Activated CD8-positive, alpha-beta memory T cell treated with anti-CD3 and anti-CD28 coated beads, Interleukin-2, amount 10 ng/mL, durations not matched to agents 7 days and 5 days (primary cell): Measurements from ENCODE around the gene LBHD1. TPM values are rescaled to one million over a fixed set of nuclear protein-coding genes. Genes with fewer than 3 reads are reported as not detected.
"Not testable (repeated sequence)": the region's sequence is repeated elsewhere in the genome, so short reads cannot be mapped to it uniquely, and the experiment has no call there.

Experiments
- ATAC-seq: fragments of 150-1000 bp; cut with Tn5 transposase; one replicate; pipeline ENCODE4 v1.10.0; 2021; ENCODE audit warnings: moderate library complexity
- CTCF ChIA-PET: fragments of 350-600 bp; sonication (Branson Sonifier 250); formaldehyde crosslinking; loops from one replicate; lab custom pipeline; 2021; ENCODE audit warnings: antibody characterized with exemption; lab: Charles Lee
- DNase-seq: peaks from one replicate; pipeline ENCODE4 v3.0.0-alpha.2; 2020
- H3K27ac Mint-ChIP-seq: one replicate; pipeline ENCODE4 v1.8.0; 2021; ENCODE audit warnings: mild to moderate bottlenecking, mixed read lengths
- H3K27me3 Mint-ChIP-seq: one replicate; pipeline ENCODE4 v1.8.0; 2021; ENCODE audit warnings: mixed read lengths
- H3K36me3 Mint-ChIP-seq: one replicate; pipeline ENCODE4 v1.8.0; 2021; ENCODE audit warnings: mild to moderate bottlenecking, mixed read lengths
- H3K4me1 Mint-ChIP-seq: one replicate; pipeline ENCODE4 v1.8.0; 2021; ENCODE audit warnings: mixed read lengths
- H3K4me3 Mint-ChIP-seq: one replicate; pipeline ENCODE4 v1.8.0; 2021; ENCODE audit warnings: mild to moderate bottlenecking, moderate library complexity, mixed read lengths
- H3K9me3 Mint-ChIP-seq: one replicate; pipeline ENCODE4 v1.8.0; 2022; ENCODE audit warnings: low read depth, mixed read lengths
- total RNA-seq, 2 experiments: library from RNA; stranded (reverse); gene quantifications; one replicate each; pipeline ENCODE4 v1.2.3, GENCODE V29; 2021

LBHD1 gene
- total RNA-seq, 2 experiments from 2014 or later: 17.7 to 27.5 TPM

DNA sequence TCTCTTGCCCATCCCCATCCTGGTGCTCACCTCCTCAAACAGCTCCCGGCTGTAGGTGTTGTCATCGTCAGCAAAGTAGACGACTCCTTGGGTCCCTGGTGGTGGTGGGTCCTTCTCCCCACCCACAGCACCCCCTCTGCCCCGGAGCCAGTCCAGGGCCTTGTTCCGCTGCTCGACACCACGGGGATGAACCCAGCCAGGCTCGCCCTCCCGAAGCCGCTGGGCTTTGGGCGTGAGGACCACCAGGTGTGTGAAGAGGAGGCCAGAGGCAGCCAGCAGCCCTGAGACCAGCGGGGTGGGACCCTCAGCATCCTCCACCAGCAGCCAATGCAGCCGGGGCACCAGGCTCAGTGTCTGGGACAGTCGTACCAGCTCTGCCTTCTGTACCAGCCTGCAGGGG is 55.1 kb downstream of the LBHD1 start:
- not testable (repeated sequence) for H3K9me3 Mint-ChIP-seq, H3K27ac Mint-ChIP-seq, DNase-seq, ATAC-seq, H3K27me3 Mint-ChIP-seq, H3K4me3 Mint-ChIP-seq
- Mint-ChIP-seq H3K36me3 (peaks cover 18% of the 10 kb centered on the region), H3K4me1 (peaks cover 29% of the 10 kb centered on the region)
- CTCF ChIA-PET: interaction anchor here (0.6 to 1.7 kb wide), 2 partner anchors 15 to 48 kb away, joined by 3 to 5 read pairs; partner anchors contain the start of genes C11orf98, CSKMT and MTA2

DNA sequence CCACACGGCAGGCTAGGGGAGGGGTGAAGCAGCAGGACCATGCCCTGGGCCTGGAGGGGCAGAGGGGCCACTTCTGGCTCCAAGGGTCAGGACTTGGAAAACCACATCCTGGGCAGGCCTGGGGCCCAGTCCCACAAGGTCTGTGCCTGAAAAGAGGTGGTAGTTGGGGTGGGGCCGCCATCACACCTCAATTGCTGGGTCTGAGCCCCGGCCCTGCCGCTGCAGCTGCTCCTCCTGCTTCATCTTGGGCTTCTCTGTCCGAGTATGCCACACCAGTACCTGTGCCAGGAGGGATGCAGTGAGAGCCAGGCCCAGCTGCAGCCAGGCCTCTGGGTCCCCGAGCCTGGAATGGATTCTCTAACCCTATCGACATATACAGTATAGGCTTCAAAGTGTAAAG is 56.5 kb downstream of the LBHD1 start:
- H3K36me3 Mint-ChIP-seq: peaks cover 14% of the 10 kb centered on the region
- H3K27me3 Mint-ChIP-seq: no peaks in the 10 kb centered on the region
- peaks cover 36% of the 10 kb centered on the region for H3K4me1 Mint-ChIP-seq
- H3K4me3 Mint-ChIP-seq: no peak overlapping the region
- no peak overlapping the region for H3K27ac Mint-ChIP-seq
- no peak for ATAC-seq
- CTCF ChIA-PET: no interaction called here
- no peak for DNase-seq
- no peaks in the 10 kb centered on the region for H3K9me3 Mint-ChIP-seq

- no peak overlapping the region for H3K4me3 Mint-ChIP-seq
- H3K4me1 Mint-ChIP-seq: peaks cover 39% of the 10 kb centered on the region
- CTCF ChIA-PET: interaction anchor here (1.7 kb wide), 2 partner anchors 12 to 80 kb away, joined by 4 to 5 read pairs; partner anchors contain the start of gene MTA2
These were observed 57.8 kb downstream of the LBHD1 start for GRCh38 chr11:62614275-62614674.

GRCh38 chr11:62613291-62613778 is 58.7 kb downstream of the LBHD1 start:
- H3K4me3 Mint-ChIP-seq: no peak overlapping the region
- peaks cover 42% of the 10 kb centered on the region for H3K4me1 Mint-ChIP-seq
- peaks cover 15% of the 10 kb centered on the region for H3K36me3 Mint-ChIP-seq
- H3K9me3 Mint-ChIP-seq: no peaks in the 10 kb centered on the region
- ATAC-seq: no peak
- DNase-seq: no peak
- peak overlapping the region; percentile 64 for H3K27ac Mint-ChIP-seq
- CTCF ChIA-PET: interaction anchor here (1.0 to 4.2 kb wide), 6 partner anchors 8 to 189 kb away, joined by 3 to 36 read pairs (median 4); partner anchors contain the start of genes B3GAT3 and MTA2
- no peaks in the 10 kb centered on the region for H3K27me3 Mint-ChIP-seq

More at GRCh38 chr11:62614275-62614674, 57.8 kb downstream of the LBHD1 start:
- Mint-ChIP-seq H3K9me3 (no peaks in the 10 kb centered on the region), H3K27ac (peak overlapping the region; percentile 77), H3K36me3 (peaks cover 16% of the 10 kb centered on the region), H3K27me3 (no peaks in the 10 kb centered on the region)
- DNase-seq (no peak), ATAC-seq (no peak)

Other genes with a start within 250 kb of the LBHD1 start
- 100 to 1,000 TPM; 180 to 390 TPM for gene AHNAK, start 125.5 kb downstream of the LBHD1 start, total RNA-seq
- 1,000 to 10,000 TPM in 1 of 2 experiments, 100 to 1,000 TPM in 1; 878 to 1,201 TPM for gene EEF1G, start 98.4 kb downstream of the LBHD1 start, total RNA-seq
- gene TUT1, start 80.7 kb downstream of the LBHD1 start, total RNA-seq: 10 to 100 TPM; 24.7 to 29.6 TPM
- gene MTA2, start 70.4 kb downstream of the LBHD1 start, total RNA-seq: 100 to 1,000 TPM; 245 to 264 TPM
- 100 to 1,000 TPM; 132 to 133 TPM for gene EML3, start 59.5 kb downstream of the LBHD1 start, total RNA-seq
- gene ROM1, start 59.0 kb downstream of the LBHD1 start, total RNA-seq: 1 to 10 TPM; 1.1 to 1.5 TPM
- 10 to 100 TPM; 64.5 to 69.7 TPM for gene B3GAT3, start 50.3 kb downstream of the LBHD1 start, total RNA-seq
- 100 to 1,000 TPM; 248 to 275 TPM for gene GANAB, start 25.7 kb downstream of the LBHD1 start, total RNA-seq
- 10 to 100 TPM; 27.9 to 35.7 TPM for gene INTS5, start 19.0 kb downstream of the LBHD1 start, total RNA-seq
- 100 to 1,000 TPM; 130 to 131 TPM for gene C11orf98, start 7.1 kb downstream of the LBHD1 start, total RNA-seq
- 10 to 100 TPM; 23.7 to 31.0 TPM for gene CSKMT, start 7.0 kb downstream of the LBHD1 start, total RNA-seq
- 1 to 10 TPM; 7.2 to 9.0 TPM for gene UQCC3, start 594 bp downstream of the LBHD1 start, total RNA-seq
- gene UBXN1, start 6.8 kb upstream of the LBHD1 start, total RNA-seq: 100 to 1,000 TPM; 115 to 152 TPM
- gene LRRN4CL, start 17.3 kb upstream of the LBHD1 start, total RNA-seq: under 1 TPM; 0.14 to 0.15 TPM
- gene BSCL2, start 35.2 kb upstream of the LBHD1 start, total RNA-seq: 10 to 100 TPM; 24.2 to 29.6 TPM
- gene GNG3, start 35.4 kb upstream of the LBHD1 start, total RNA-seq: not detected
- gene HNRNPUL2, start 55.2 kb upstream of the LBHD1 start, total RNA-seq: 10 to 100 TPM; 61.6 to 66.6 TPM
- 10 to 100 TPM; 47.5 to 49.2 TPM for gene TTC9C, start 56.2 kb upstream of the LBHD1 start, total RNA-seq
- 10 to 100 TPM in 1 of 2 experiments, 1 to 10 TPM in 1; 9.3 to 10.2 TPM for gene ZBTB3, start 81.9 kb upstream of the LBHD1 start, total RNA-seq
- gene POLR2G, start 89.3 kb upstream of the LBHD1 start, total RNA-seq: 100 to 1,000 TPM in 1 of 2 experiments, 10 to 100 TPM in 1; 77.2 to 110 TPM
- 10 to 100 TPM; 23.5 to 25.0 TPM for gene TAF6L, start 99.1 kb upstream of the LBHD1 start, total RNA-seq
- 10 to 100 TPM; 42.4 to 43.0 TPM for gene TMEM179B, start 115.1 kb upstream of the LBHD1 start, total RNA-seq
- 10 to 100 TPM; 14.4 to 17.9 TPM for gene TMEM223, start 119.7 kb upstream of the LBHD1 start, total RNA-seq
- 100 to 1,000 TPM in 1 of 2 experiments, 10 to 100 TPM in 1; 93.6 to 120 TPM for gene NXF1, start 133.2 kb upstream of the LBHD1 start, total RNA-seq
- 10 to 100 TPM; 30.8 to 38.4 TPM for gene STX5, start 159.8 kb upstream of the LBHD1 start, total RNA-seq
- not detected for gene TEX54, start 160.6 kb upstream of the LBHD1 start, total RNA-seq
- 10 to 100 TPM; 82.9 to 83.9 TPM for gene WDR74, start 167.3 kb upstream of the LBHD1 start, total RNA-seq
- gene SLC3A2, start 208.6 kb upstream of the LBHD1 start, total RNA-seq: 100 to 1,000 TPM; 213 to 259 TPM
- not detected for gene CHRM1, start 249.1 kb upstream of the LBHD1 start, total RNA-seq